ENCODE data around the gene MISP3.

Gene MISP3

DNA sequence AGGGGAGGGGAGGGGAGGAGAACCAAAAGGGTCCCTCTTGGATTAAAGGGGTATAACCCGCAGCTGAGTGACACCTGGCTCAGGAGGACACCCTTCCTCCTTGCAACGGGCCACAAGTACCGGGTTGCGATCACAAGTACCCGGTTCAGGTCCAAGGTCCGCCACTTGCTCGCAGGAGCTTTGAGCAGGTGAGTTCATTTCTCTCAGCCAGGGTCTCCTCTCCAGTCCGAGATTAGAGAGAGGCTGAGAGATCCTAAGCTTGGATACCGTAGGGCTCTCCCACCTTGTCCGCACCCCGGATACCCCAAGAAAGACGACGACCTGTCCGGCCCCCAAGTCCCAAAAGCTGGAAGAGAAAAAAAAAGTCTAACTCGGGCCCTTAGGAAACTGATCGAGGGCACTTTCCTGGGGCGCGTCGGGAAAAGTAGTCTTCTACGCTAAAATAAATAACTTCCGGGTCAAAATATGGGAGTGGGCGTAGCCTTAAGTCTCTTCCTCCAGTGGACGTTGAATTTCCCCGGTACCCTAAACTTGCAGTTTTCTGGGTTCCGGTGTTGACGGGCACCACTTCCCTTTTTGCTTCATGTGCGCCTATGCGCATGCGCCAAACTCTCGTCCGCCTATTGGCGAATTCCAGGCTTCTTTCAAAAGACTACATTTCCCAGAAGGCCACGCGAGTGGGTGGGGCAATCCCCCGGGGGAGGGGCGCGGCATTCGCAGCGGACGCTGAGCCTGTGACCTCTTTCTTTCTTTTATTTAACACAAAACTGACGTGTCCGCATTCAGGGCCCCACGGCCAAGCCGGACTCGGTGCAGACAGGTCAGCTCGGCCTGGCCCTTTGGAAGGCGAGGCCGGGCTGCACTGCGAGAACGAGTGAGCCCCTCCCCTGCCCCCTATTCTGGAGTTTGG is 8.6 kb downstream of the MISP3 start:
- peak; percentile 99 for DNase-seq (ENCODE audit: low spot score)

DNA sequence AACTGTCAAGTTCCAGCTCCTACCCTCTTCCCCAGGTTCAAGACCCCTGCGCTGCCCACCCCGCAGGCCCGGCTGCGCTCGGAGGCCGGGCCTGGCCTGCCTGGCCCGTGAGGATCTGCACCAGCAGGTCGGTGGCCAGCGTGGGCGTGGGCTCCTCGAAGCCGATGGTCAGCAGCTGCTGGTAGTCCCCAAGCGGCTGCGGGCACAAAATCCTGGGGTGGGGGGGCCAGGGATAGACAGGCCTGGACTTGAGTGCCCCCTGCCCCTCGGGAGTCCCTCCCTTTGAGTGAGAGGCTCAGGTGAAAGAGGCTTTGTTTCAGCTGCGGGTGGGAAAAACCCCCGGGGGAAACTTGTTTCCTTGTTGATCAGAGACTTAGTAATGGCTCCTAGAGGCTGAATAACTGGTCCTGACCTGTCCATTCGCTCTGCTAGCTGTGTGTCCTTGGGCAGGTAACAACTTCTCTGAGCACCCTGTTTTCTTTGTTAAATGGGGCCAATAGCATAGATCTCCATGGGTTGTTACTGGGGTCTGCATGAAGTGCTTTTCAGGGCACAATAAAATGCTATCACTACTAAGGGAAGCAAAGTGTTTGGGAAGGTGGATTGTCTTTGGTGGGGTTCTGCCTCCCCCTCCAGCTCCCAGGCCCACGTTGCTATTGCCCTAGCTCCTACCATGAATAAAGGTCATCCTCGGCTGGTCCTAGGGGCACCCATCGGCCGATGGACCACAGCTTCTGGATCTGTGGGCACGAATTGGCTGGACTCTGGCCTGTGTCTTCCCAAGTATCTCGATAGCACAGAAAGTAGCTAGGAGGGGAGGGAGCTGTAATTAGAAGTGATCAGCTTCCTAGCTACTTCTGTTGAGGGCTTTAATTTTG is 9.4 kb downstream of the MISP3 start:
- DNase-seq (ENCODE audit: low spot score) = no peak

DNA sequence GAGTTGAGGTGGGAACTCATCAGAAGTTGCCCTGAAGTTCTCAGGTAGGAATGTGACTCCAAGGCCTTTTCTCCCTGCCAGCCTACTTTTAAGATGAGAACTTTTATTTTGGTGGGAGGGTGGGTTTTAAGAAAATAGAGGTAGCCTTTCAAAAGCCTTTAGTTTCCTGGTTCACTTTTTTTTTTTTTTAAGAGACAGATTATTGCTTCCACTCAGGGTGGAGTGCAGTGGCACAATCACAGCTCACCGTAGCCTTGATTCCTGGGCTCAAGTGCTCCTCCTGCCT is 10.0 kb downstream of the MISP3 start:
- DNase-seq (ENCODE audit: low spot score) = no peak

DNA sequence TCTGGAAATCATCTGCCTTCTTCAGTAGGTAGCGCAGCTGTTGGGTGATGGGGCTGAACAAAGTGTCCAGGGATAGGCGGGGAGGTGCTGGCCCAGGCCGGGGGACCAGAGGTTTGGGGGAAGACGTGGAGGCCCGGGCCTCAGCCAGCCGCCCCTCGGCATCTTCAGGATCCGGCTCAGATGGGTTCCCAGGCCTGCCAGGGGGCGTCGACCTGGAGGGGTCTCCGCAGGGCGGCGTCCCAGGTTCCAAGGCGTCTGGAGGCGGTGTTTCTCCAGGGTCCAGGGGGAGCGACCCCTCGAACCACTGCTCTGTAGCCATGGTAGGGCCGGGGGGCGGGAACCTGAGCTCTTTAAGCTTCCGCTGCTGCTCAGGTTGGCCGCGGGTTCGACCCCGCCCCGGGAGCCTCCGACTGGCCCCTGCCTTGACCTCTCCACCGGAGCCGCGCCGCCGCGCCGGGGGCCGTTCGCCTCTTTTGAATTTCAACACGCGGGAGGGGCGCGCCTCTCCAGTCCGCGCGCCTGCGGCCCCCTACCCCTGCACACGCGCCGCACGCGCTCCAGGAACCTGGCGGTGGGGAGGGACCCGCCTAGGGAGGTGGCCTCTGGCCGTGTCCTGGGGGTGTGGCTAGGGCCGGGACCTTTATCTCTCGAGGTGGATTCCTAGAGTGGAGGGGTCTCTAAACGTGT is 12.9 kb downstream of the MISP3 start, which contains the start of gene C19orf67:
TSS of gene C19orf67 (minus strand) at position 475 of the 687 bp plus-strand sequence. CDS start at position 319, 156 bp downstream.
- DNase-seq (ENCODE audit: low spot score) = no peak

DNA sequence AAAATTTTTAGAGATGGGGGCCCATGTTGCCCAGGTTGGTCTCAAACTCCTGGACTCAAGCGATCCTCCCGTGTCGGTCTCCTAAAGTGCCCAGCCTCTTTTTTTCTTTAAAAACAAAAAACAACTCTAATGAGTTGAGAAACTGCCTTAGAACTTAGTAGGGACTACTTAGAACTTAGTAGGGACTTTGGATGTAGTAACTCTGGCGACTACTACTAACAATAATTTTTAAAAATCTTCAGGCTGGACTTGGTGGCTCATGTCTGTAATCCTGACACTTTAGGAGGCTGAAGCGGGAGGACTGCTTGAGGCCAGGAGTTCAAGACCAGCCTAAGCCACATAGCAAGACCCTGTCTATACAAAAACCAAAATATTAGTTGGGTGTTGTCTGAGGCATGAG is 13.5 kb downstream of the MISP3 start:
- no peak for DNase-seq (ENCODE audit: low spot score)

DNA sequence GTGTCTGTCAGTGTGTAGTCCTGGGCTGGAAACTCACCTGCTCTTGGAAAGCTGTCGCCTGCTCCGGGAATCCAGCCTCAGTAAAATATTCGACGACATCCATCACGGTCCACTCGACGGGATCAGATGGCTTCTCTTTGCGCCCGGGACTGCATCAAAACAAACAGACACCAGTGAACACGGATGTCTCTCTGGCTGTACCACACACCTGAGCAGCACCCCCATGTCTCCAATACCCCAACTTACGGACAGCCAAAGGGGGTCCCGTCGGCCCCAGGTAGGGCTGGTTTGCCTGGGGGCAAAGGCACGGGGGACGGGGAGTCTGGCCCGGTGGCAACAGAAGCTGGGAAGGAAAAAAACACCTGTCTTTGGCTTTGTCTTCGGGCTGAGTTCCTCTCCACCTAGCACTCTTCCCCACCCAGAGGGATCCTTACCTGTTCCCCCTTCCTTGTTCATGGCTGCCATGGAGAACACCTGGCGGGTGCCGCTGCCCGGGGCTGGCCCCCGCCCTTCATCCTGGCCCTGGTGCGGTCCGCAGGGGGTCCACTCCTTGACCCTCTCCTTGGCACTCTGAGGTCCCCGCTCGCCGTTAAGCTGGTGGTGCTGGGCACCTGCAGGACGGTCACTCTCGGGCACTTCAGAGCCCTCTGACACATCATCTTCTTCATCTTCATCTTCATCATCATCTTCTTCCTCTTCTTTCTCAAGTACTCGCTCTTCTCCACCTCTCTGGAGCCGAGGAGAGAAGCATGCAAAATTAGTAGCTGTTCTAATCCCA is 16.2 kb downstream of the MISP3 start:
- DNase-seq (ENCODE audit: low spot score) = no peak

DNA sequence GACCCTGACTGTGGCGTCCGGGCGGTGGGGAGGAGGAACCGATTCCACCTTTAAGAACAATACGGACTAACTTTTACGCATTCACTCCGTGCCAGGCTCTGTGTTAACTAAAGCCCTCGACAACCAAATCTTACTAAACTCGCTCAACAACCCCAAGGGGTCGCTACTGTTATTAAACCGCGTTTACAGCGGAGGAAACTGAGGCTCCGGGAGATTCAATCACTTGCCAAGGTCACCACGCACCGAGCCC is 16.8 kb downstream of the MISP3 start:
- DNase-seq (ENCODE audit: low spot score) = no peak

DNA sequence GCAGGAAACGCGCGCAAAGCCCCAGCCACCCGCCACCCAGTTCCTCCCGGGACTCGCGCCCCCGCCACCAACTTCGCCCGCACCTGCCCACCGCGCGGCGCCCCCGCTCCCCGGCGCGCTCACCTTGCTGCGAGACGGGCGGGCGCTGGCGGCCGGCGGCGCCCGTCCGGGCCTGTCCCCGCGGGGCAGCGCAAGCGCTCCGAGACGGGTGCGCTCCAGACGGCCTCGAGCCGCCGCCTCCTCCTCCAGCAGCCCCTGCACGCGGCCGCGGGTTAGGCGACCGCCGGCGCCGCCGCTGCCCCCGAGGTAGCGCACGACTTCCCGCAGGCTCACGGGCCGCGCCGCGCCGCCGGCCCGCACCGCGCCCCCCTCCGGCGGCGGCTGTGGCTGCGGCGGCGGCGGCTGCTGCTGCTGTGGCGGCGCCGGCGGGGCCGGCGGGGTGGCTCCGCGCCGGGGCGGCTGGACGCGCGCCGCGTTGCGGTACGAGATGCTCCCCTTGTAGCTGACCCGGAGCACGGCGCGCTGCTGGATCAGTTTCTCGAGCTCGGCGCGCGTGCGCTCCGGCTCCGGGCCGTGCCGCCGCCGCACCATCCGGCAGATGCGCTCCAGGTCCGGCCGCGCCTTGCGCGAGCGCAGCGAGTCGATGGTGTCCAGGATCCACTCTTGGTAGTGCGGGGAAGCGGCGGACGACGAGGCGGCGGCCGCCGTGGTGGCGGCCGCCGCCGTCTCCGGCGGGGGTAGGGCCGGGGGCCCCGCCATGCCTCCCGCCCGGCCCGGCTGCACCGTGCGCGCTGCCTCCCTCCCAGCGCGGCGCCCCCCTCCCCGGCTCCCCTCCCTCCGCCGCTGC is 17.3 kb downstream of the MISP3 start:
- DNase-seq (ENCODE audit: low spot score) = no peak

DNA sequence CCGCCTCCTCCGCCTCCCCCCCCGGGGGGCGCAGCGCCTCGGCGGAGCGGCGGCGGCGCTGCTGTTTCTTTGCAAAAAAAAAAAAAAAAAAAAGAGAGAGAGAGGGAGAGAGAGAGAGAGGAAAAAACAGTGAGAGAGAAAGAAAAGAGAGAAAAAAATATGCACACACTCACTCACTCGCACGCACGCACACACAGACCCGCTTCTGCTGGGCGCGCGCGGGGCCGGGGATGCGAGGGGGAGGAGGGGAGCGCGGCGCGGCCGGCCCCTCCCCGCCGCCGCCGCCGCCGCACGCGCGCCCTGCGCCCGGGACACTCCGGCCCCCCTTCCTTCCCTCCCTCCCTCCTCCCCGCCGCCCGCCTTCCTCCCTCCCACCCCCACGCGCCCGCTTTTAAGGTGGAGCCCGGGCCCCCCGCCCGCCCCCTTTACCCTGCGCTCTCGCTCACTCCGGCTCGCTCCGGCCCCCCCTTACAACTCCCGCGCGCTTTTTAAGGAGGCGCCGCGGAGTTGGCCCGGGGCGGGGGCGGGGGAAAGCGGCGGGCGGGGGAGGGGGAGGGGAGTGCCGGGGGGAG is 18.0 kb downstream of the MISP3 start, which contains the start of gene SAMD1:
TSS of gene SAMD1 (minus strand) at position 243 of the 572 bp plus-strand sequence.
- no peak for DNase-seq (ENCODE audit: low spot score)

DNA sequence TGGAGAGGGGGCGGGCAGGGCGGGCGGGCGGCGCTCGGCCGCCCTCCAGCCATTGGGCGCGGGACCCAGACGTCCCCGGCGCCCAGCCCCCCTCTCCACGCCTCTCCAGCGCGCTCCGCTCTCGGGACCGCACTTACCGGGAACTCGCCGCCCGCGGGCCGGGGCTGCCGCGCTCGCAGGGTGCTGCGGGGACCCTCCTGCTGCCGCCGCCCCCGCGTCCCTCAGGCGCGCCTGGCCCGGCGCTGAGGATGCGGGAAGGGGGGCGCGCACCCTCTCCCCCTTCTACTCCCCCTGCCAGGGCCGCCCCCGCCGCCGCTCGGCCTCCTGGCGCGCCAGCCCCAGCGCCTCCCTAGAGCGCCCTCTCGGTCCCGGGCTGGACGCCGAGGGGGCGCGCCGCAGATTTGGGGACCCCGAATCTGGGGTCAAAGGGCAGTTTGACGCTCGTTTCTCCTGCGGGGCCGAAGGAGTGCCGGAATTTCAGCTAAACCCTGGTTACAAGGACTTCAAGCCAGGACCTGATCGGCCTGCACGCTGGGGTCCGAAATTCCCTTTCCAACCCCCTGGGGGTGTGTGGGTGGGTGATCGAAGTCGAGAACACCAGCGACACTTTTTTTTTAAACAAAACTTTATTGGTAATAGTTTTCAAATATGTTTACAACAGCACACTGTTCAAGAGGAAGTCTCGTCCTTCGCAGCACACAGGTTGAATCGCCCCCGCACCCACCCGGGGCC is 18.7 kb downstream of the MISP3 start:
- DNase-seq (ENCODE audit: low spot score) = no peak

DNA sequence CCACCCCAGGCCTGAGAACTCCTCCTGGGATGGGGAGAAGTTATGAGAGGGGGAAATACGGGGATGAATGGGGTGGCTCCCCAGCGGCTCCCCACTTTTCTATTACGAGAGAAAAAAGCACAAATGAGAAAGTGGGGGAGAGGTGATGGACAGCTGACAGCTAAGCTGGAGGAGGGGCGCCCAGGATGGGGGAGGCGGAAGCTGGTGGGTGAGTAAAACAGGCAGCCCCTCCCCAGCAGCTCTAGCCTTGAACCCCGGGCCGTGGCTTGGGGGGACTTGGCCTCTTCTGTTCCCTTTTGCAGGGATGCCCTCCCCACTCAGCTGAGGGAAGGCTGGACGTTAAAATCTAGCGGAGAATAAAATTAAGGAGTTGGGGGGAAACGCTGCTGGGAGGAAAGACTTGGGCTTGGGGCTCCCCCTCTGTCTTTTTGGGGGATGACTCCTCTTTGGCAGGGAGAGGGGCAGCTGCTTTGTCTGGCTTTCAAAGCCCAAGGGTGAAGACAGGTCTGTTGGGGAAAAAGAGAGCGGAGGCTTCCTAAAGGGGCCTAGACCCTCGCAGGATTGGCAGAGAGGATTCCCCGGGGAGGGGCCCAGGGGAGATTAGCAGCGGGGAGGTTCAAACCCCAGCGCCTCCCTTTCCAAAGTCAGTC is 19.4 kb downstream of the MISP3 start:
- no peak for DNase-seq (ENCODE audit: low spot score)

DNA sequence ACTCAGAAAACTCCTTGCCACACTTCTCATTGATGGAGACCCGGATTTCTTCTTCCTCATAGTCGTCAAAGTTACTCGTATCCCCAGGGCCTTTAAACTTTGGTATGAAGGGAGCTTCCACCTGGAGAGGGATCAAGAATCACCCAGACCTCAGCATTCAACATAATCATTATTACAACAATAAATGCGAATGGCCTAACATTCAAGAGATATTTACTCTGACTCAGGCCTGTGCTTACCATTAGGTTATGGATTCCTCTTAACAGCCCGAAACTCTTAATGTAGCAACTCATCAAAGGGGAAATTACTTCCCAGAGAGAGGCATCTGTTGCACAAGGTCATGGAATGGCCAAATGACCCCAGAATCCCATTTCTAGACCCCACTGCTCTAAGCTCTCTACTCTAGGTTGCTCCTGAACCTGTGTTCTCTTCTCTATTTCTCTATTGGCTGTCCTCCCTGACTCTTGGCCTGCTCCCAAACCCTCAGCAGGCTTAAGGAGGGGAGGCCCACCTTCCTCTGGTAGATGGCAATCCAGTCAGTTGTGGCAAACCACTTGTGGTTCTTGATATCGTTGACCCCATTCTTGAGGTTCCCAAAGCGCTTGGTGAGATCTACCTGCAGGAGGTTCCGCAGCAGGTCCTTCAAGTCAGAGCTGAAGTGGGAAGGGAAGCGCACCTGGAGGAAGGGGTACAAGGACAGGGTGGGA is 20.7 kb downstream of the MISP3 start:
- DNase-seq (ENCODE audit: low spot score) = no peak

DNA sequence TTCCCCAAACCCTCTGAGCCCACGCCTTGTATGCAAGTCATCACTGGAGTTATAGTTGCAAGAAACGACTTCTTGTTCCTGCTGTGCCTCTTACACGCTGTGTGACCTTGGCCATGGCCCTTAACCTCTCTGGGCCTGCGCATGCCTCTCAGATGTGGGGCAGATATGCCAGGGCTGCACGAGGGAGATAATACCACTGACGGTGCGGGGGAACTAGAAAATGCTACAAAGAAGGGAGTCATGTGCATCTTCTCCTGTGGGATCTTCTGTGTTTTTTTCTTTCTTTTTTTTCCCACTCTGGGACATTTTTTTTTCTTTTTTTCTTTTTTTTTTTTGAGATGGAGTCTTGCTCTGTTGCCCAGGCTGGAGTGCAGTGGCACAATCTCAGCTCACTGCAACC is 22.3 kb downstream of the MISP3 start:
- DNase-seq (ENCODE audit: low spot score) = no peak

DNA sequence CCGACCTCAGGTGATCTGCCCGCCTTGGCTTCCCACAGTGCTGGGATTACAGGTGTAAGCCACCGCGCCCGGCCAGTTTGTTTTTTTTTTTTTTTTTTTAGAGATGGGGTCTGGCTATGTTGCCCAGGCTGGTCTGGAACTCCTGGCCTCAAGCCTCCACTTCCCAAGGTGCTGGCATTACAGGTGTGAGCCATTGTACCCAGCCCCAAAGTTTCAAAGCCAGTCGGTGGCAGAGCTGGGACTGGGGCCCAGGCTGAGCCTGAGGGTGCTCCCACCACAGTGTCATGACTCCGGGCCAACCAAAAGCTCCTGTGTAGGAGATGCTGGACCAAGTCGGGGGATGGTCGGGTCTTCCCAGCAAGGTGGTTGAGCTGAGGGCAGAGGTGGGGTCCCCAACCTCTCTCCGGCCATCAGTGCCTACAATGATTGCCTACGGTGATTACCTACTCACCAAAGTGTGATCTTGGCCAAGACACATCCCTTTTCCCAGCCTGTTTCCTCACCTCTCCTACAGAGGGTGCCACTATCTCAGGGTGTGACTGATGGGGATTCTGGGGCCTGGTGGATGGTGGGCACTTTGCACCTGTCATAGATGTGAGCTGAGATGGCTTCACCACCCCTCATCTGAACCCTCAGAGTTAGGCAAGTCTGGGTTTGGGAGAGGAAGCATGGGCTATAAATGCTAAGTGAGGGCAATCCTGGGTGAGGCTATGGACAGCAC is 23.8 kb downstream of the MISP3 start:
- no peak for DNase-seq (ENCODE audit: low spot score)

DNA sequence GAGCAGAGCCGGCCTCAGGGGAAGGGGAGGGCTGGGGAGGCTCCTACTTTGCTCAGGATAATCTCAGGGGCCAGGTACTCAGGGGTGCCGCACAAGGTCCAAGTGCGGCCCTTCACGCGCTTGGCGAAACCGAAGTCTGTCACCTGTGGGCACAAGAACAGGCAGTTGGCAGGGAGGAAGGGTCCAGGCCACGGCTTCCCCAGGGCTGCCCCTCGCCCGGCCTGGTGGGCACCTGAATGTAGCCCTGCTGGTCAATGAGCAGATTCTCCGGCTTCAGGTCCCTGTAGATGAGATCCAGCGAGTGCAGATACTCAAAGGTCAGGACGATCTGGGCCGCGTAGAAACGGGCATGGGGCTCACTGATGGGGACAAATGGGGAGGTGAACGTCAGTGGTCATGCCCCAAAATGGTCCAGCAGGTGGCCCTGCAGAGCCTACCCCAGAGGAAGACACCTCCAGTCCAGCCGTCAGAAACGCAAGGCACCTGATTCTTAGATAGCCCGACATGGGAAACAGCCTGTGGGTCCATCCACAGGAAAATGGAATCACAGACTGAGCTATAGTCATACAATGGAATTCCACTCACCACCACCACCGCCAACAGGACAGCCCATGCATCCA is 25.1 kb downstream of the MISP3 start:
- no peak for DNase-seq (ENCODE audit: low spot score)

DNA sequence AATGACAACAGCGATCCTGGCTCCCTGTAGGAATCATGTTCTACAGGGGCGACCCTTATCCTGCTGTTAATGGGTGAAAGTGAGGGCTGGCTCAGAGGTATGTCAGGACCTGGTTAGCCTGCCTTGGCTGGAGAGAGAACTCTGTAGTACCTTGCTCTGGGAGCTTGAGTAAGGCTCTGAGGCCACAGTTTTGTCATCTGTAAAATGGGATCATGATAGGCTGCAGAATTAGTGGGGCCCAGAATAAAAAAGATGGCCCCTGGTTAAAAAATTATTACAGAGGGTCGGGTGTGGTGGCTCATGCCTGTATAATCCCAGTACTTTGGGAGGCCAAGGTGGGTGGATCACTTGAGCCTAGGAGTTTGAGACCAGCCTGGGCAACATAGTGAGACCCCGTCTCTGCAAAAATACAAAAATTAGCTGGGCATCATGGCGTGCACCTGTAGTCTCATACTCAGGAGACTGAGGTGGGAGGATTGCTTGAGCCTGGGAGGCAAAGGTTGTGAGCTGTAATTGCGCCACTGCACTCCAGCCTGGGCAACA is 28.5 kb downstream of the MISP3 start:
- no peak for DNase-seq (ENCODE audit: low spot score)

DNA sequence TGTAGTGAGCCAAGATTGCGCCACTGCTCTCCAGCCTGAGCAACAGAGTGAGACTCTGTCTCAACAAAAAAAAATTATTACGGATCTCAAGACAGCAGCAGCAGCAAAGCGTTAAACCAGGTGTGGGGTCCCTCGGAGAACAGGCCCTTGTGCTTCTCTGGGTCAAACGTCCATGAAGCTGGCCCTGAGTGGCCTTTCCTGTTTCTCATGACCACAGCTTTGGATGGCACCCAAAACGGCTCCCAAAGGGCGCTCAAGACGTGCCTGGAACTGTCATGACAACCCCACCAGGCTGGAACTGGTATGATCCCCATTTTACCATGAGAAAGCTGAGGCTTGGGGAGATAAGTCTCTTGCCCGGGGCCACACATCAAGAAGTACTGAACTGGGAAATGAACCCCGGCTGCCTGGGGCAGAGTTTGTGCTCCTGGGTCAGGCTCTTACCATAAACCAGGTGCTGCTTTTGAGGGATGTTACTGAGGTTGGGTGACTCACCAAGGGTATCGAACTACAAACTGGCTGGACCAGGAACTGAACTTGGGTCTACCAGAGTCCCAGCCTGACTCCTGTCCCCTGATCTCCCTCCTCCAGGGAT is 29.6 kb downstream of the MISP3 start:
- DNase-seq (ENCODE audit: low spot score) = no peak
